ENCODE measurements around the gene ZNF362.

Gene ZNF362

GRCh38 chr1:33284049-33284448 is 27.8 kb downstream of the ZNF362 start:
- TF ChIP-seq, protein P1, sequence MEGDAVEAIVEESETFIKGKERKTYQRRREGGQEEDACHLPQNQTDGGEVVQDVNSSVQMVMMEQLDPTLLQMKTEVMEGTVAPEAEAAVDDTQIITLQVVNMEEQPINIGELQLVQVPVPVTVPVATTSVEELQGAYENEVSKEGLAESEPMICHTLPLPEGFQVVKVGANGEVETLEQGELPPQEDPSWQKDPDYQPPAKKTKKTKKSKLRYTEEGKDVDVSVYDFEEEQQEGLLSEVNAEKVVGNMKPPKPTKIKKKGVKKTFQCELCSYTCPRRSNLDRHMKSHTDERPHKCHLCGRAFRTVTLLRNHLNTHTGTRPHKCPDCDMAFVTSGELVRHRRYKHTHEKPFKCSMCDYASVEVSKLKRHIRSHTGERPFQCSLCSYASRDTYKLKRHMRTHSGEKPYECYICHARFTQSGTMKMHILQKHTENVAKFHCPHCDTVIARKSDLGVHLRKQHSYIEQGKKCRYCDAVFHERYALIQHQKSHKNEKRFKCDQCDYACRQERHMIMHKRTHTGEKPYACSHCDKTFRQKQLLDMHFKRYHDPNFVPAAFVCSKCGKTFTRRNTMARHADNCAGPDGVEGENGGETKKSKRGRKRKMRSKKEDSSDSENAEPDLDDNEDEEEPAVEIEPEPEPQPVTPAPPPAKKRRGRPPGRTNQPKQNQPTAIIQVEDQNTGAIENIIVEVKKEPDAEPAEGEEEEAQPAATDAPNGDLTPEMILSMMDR (IDR thresholded peaks at IDR 0.05; ENCODE audit: low read depth, low read length, poor library complexity, severe bottlenecking) = no peak
- Histone ChIP-seq H3K79me2 (ENCODE audit: control insufficient read depth, low read length) (no peaks in the 10 kb centered on the region), H3K4me2 (ENCODE audit: low read length) (no peak overlapping the region), H3K9me2 (replicated peaks; ENCODE audit: control insufficient read depth, low read length) (no peaks in the 10 kb centered on the region), H3K4me3 (ENCODE audit: low read length) (no peak overlapping the region), H3K4me1 (ENCODE audit: control insufficient read depth, low read length) (no peaks in the 10 kb centered on the region), H3K27me3 (ENCODE audit: control insufficient read depth, low read length) (no peaks in the 10 kb centered on the region), H3K36me3 (ENCODE audit: control insufficient read depth, low read length) (peaks cover 16% of the 10 kb centered on the region), H3F3A (ENCODE audit: control insufficient read depth, insufficient read depth) (no peaks in the 10 kb centered on the region), H3K9me3 (ENCODE audit: control insufficient read depth, insufficient read depth, low read length) (no peaks in the 10 kb centered on the region), H3K27ac (ENCODE audit: low read depth, low read length) (no peak overlapping the region), H4K20me1 (ENCODE audit: control insufficient read depth, insufficient read depth, low read depth, low read length) (no peaks in the 10 kb centered on the region)

GRCh38 chr1:33286451-33287185 is 30.3 kb downstream of the ZNF362 start:
- H3K9me2 ChIP-seq (replicated peaks; ENCODE audit: control insufficient read depth, low read length) = no peaks in the 10 kb centered on the region
- no peaks in the 10 kb centered on the region for H3K79me2 ChIP-seq (ENCODE audit: control insufficient read depth, low read length)
- TF ChIP-seq EZH2phosphoT487 (IDR thresholded peaks at IDR 0.05; ENCODE audit: borderline replicate concordance, low read length) = no peak
- TF ChIP-seq, protein P1 (IDR thresholded peaks at IDR 0.05; ENCODE audit: low read depth, low read length, poor library complexity, severe bottlenecking) = no peak
- H3K36me3 ChIP-seq (ENCODE audit: control insufficient read depth, low read length) = peaks cover 8% of the 10 kb centered on the region
- H3K4me1 ChIP-seq (ENCODE audit: control insufficient read depth, low read length) = no peaks in the 10 kb centered on the region
- H3K4me3 ChIP-seq (ENCODE audit: low read length) = no peak overlapping the region
- no peak overlapping the region for H3K4me2 ChIP-seq (ENCODE audit: low read length)
- H3K27ac ChIP-seq (ENCODE audit: low read depth, low read length) = no peak overlapping the region
- no peaks in the 10 kb centered on the region for H4K20me1 ChIP-seq (ENCODE audit: control insufficient read depth, insufficient read depth, low read depth, low read length)
- no peaks in the 10 kb centered on the region for H3K9me3 ChIP-seq (ENCODE audit: control insufficient read depth, insufficient read depth, low read length)
- no peaks in the 10 kb centered on the region for H3F3A ChIP-seq (ENCODE audit: control insufficient read depth, insufficient read depth)
- H3K27me3 ChIP-seq (ENCODE audit: control insufficient read depth, low read length) = no peaks in the 10 kb centered on the region

DNA sequence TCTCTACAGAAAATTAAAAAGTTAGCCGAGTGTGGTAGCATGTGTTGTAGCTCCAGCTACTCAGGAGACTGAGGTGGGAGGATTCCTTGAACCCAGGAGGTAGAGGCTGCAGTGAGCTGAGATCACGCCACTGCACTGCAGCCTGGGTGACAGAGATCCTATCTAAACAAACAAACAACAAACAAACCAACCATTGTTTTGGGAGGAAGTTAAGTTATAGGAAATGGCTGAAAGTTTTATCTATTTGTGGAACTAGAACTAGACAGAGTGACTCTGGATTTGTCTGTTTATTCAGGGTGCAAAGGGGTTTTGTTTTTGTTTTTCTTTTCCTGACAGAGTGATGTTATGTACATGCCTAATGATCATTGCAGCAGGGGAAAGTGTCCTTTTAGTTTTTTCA is 31.0 kb downstream of the ZNF362 start:
- no peaks in the 10 kb centered on the region for H3K4me1 ChIP-seq (ENCODE audit: control insufficient read depth, low read length)
- no peaks in the 10 kb centered on the region for H3K9me2 ChIP-seq (replicated peaks; ENCODE audit: control insufficient read depth, low read length)
- TF ChIP-seq, protein P1 (IDR thresholded peaks at IDR 0.05; ENCODE audit: low read depth, low read length, poor library complexity, severe bottlenecking) = no peak
- no peak for TF ChIP-seq EZH2phosphoT487 (IDR thresholded peaks at IDR 0.05; ENCODE audit: borderline replicate concordance, low read length)
- H3K4me3 ChIP-seq (ENCODE audit: low read length) = no peak overlapping the region
- no peaks in the 10 kb centered on the region for H3K79me2 ChIP-seq (ENCODE audit: control insufficient read depth, low read length)
- H4K20me1 ChIP-seq (ENCODE audit: control insufficient read depth, insufficient read depth, low read depth, low read length) = no peaks in the 10 kb centered on the region
- H3K36me3 ChIP-seq (ENCODE audit: control insufficient read depth, low read length) = 0 out of 2 replicates have a peak, but pooled peaks cover 4% of the 10 kb centered on the region
- H3F3A ChIP-seq (ENCODE audit: control insufficient read depth, insufficient read depth) = no peaks in the 10 kb centered on the region
- no peaks in the 10 kb centered on the region for H3K9me3 ChIP-seq (ENCODE audit: control insufficient read depth, insufficient read depth, low read length)
- no peaks in the 10 kb centered on the region for H3K27me3 ChIP-seq (ENCODE audit: control insufficient read depth, low read length)
- H3K4me2 ChIP-seq (ENCODE audit: low read length) = no peak overlapping the region
- no peak overlapping the region for H3K27ac ChIP-seq (ENCODE audit: low read depth, low read length)
